Body of pancreas (tissue), 4 donors: ENCODE results near the gene CEP43.

Experiments
- POLR2A ChIP-seq, 3 donors: fragments of 450-650 bp; IDR thresholded peaks; one replicate each; pipeline ENCODE4 v1.6.1; 2016; ENCODE audit warnings: antibody characterized with exemption in 3 of 3, mild to moderate bottlenecking in 2 of 3
- TF ChIP-seq, protein P1 (sequence below), 7 experiments: fragments of 450-650 bp in 4 of 7; fragments of 200-600 bp in 3 of 7; sonication (generic) in 3 of 7; IDR thresholded peaks; one replicate each; pipeline ENCODE4 v1.5.1; 2016 to 2019; ENCODE audit warnings: antibody characterized with exemption in 7 of 7

DNA sequence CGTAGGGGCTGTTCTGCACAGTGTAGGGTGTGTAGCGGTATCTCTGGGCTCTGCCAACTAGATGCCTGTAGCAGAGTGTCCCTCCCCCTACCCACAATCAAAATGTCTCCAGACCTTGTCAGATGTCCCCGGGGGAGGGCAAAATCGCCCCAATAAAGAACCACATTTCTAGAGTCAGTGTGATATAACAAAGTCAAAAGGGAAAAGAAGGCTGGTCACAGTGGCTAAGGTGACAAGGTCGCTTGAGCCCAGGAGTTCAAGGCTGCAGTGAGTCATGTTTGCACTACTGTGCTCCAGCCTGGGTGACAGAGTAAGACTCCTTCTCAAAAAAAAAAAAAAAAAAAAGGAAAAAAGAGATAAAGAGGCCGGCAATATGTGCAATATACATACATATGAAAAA, 11.7 kb upstream of the CEP43 start:
- TF ChIP-seq, protein P1, sequence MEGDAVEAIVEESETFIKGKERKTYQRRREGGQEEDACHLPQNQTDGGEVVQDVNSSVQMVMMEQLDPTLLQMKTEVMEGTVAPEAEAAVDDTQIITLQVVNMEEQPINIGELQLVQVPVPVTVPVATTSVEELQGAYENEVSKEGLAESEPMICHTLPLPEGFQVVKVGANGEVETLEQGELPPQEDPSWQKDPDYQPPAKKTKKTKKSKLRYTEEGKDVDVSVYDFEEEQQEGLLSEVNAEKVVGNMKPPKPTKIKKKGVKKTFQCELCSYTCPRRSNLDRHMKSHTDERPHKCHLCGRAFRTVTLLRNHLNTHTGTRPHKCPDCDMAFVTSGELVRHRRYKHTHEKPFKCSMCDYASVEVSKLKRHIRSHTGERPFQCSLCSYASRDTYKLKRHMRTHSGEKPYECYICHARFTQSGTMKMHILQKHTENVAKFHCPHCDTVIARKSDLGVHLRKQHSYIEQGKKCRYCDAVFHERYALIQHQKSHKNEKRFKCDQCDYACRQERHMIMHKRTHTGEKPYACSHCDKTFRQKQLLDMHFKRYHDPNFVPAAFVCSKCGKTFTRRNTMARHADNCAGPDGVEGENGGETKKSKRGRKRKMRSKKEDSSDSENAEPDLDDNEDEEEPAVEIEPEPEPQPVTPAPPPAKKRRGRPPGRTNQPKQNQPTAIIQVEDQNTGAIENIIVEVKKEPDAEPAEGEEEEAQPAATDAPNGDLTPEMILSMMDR (IDR thresholded peaks at IDR 0.05) = no peak
- no peak for TF ChIP-seq POLR2A (IDR thresholded peaks at IDR 0.05)
